ENCODE measurements around the gene GPRIN1.
A peak's percentile ranks its signal among the peaks of the same experiment; 100 is the strongest.

Gene GPRIN1

DNA sequence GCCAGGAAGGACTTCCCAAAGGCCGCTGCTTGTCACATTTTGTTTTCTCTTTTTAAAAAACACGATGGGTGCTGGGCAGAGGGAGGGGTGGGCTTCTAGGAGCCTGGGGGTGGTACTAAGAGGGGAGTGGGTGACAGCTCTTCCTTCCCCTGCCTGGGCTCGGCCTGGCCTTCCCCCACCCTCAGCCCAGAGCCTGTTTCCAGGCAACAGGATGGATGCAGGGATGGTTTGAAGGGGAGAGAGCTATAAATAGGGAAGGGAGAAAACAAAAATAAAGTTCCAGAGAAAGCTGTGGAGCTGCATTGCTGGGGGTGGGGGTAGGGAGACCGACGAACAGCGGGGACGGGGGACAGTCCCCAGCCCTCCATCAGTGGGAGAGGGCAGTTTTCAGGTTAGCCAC, 6.6 kb upstream of the GPRIN1 start:
- ChIA-PET POLR2A (no interaction called here), CTCF (no interaction called here)
- no peak for DNase-seq (ENCODE audit: extremely low spot score)
- no peak for TF ChIP-seq FOXM1 (IDR thresholded peaks at IDR 0.05; ENCODE audit: borderline replicate concordance)
- TF ChIP-seq FOXA1 (IDR thresholded peaks at IDR 0.05) = no peak
- TF ChIP-seq BHLHE40 (IDR thresholded peaks at IDR 0.05; ENCODE audit: borderline replicate concordance) = no peak
- no peak for TF ChIP-seq FOXK2 (IDR thresholded peaks at IDR 0.05)
- no peak for TF ChIP-seq ELF4 (IDR thresholded peaks at IDR 0.05)
- no peak for TF ChIP-seq SP1 (IDR thresholded peaks at IDR 0.05)

DNA sequence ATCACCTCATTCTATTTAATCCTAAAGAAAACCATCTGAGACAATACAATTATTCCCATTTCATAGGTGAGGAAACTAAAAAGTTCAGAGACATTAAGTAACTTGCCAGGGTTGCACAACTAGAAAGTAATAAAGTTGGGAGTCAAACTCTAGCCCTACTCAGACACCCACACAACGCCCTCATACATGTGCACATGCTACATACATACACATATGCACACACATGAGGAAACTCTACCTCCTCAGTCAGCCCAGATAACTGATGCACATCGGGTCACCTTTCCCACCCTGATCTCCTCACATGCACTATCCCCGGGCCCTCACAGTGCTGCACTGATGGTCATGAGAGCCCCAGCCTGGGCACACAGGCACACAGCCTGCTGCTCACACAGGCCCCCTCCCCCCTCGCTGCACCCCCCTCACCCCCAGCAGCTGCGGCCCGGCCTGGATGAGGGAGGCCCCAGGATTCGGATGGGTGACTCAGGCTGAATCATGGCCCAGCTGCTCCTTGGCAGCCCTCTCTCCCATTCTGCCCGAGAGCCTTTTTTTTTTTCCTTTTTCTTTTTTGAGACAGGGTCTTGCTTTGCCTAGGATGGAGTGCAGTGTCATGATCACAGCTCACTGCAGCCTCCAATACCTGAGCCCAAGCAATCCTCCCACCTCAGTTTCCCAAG, 5.0 kb upstream of the GPRIN1 start:
- CTCF ChIA-PET = no interaction called here
- TF ChIP-seq ELF4 (IDR thresholded peaks at IDR 0.05) (no peak), FOXM1 (IDR thresholded peaks at IDR 0.05; ENCODE audit: borderline replicate concordance) (no peak)
- POLR2A ChIA-PET = interaction anchor here (0.6 kb wide), 1 partner anchor 36 kb away, joined by 3 read pairs; no protein-coding TSS in a partner anchor
- no peak for DNase-seq (ENCODE audit: extremely low spot score)

DNA sequence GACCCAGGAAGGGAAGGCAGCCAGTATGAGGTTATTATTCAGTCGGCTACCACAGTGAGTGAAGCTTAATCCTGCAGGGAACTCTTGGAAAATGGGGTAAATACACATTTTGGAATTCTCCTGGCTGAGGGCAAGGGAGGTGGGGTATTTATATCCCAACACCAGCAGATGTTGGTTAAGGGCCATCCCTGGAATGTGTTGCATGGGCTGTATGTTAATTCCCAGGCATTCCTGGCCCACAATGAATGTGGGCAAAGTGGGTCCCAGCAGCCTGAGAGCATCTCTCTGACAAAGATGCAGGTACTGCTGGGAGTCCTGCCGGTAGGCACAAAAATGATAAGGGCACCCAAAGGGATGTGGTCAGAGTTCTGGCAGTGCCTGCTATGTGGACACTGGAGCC, 2.9 kb upstream of the GPRIN1 start:
- ChIA-PET POLR2A (no interaction called here), CTCF (interaction anchor here (0.8 kb wide), 1 partner anchor 47 kb away, joined by 3 read pairs; no protein-coding TSS in a partner anchor)
- no peak for TF ChIP-seq FOXA1 (IDR thresholded peaks at IDR 0.05)
- DNase-seq (ENCODE audit: extremely low spot score) = no peak

DNA sequence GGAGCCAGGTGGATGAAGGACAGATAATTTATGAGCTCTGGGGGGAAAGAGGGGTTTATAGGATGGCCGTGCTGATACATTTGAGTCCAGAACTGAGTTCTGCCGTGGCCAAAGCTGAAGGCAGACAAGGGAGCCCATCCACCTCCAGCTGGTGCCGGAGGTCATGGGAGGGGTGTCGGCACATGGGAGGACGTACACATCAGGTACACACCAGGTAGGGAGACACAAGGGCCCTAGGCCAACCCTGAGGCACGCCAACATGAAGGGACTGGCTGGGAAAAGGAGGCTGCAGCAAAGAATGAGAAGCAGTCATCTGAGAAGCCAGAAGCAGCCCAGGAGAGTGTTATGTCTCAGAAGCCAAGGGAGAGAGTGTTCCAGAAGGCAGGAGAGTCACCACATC, 2.1 kb upstream of the GPRIN1 start:
- no peak for DNase-seq (ENCODE audit: extremely low spot score)
- POLR2A ChIA-PET = no interaction called here
- TF ChIP-seq FOXK2 (IDR thresholded peaks at IDR 0.05) (no peak), SUZ12 (IDR thresholded peaks at IDR 0.05) (no peak), ARNT (IDR thresholded peaks at IDR 0.05) (no peak), FOXA1 (IDR thresholded peaks at IDR 0.05) (no peak), PKNOX1 (IDR thresholded peaks at IDR 0.05) (no peak), BHLHE40 (IDR thresholded peaks at IDR 0.05; ENCODE audit: borderline replicate concordance) (no peak), ZNF384 (IDR thresholded peaks at IDR 0.05) (no peak), FOXM1 (IDR thresholded peaks at IDR 0.05; ENCODE audit: borderline replicate concordance) (no peak), NFRKB (IDR thresholded peaks at IDR 0.05) (no peak), SP1 (IDR thresholded peaks at IDR 0.05) (no peak), L3MBTL2 (conservative IDR thresholded peaks at IDR 0.05) (no peak), LEF1 (IDR thresholded peaks at IDR 0.05; ENCODE audit: borderline replicate concordance) (no peak), CTBP1 (IDR thresholded peaks at IDR 0.05; ENCODE audit: borderline replicate concordance) (no peak), TARDBP (IDR thresholded peaks at IDR 0.05) (no peak), HDGF (IDR thresholded peaks at IDR 0.05; ENCODE audit: borderline replicate concordance) (no peak), ELF4 (IDR thresholded peaks at IDR 0.05) (no peak)
- CTCF ChIA-PET = interaction anchor here (0.5 to 0.8 kb wide), 2 partner anchors 47 to 403 kb away, joined by 3 read pairs; no protein-coding TSS in a partner anchor

DNA sequence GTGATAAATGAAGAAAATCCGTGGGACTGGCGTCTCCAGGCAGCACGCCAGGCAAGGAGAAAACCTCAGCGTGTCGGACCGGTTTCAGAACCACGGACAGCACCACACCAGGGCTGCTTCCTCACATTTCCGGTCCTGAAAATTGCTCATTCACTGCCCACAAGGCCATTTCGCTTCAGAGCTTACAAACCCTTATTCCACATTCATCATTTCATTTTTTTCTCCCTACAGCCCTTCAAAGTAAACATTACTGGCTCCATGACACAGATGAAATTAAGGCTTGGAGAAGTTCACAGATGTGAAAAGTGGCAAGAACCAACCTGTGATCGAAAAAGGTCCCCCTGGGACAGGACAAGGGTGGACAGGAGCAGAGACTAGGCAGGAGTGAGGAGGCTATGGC, 1.5 kb upstream of the GPRIN1 start:
- TF ChIP-seq BHLHE40 (IDR thresholded peaks at IDR 0.05; ENCODE audit: borderline replicate concordance) (no peak), CTBP1 (IDR thresholded peaks at IDR 0.05; ENCODE audit: borderline replicate concordance) (no peak), NFRKB (IDR thresholded peaks at IDR 0.05) (no peak), SUZ12 (IDR thresholded peaks at IDR 0.05) (no peak), PKNOX1 (IDR thresholded peaks at IDR 0.05) (no peak), L3MBTL2 (conservative IDR thresholded peaks at IDR 0.05) (no peak), FOXM1 (IDR thresholded peaks at IDR 0.05; ENCODE audit: borderline replicate concordance) (no peak), TARDBP (IDR thresholded peaks at IDR 0.05) (no peak), FOXK2 (IDR thresholded peaks at IDR 0.05) (no peak), FOXA1 (IDR thresholded peaks at IDR 0.05) (no peak), ZNF384 (IDR thresholded peaks at IDR 0.05) (no peak), HDGF (IDR thresholded peaks at IDR 0.05; ENCODE audit: borderline replicate concordance) (no peak), ELF4 (IDR thresholded peaks at IDR 0.05) (no peak), LEF1 (IDR thresholded peaks at IDR 0.05; ENCODE audit: borderline replicate concordance) (no peak), ARNT (IDR thresholded peaks at IDR 0.05) (no peak), SP1 (IDR thresholded peaks at IDR 0.05) (no peak)
- POLR2A ChIA-PET = no interaction called here
- peak; percentile 67 for DNase-seq (ENCODE audit: extremely low spot score)
- CTCF ChIA-PET = no interaction called here

GRCh38 chr5:176610435-176610773, 448 bp upstream of the GPRIN1 start:
- CTCF ChIA-PET = interaction anchor here (0.6 kb wide), 1 partner anchor 15 kb away, joined by 3 read pairs; no protein-coding TSS in a partner anchor
- POLR2A ChIA-PET = no interaction called here
- DNase-seq (ENCODE audit: extremely low spot score) = peak; percentile 51
- TF ChIP-seq SUZ12 (IDR thresholded peaks at IDR 0.05) = no peak
- TF ChIP-seq HDGF (IDR thresholded peaks at IDR 0.05; ENCODE audit: borderline replicate concordance) = no peak
- no peak for TF ChIP-seq NFRKB (IDR thresholded peaks at IDR 0.05)
- TF ChIP-seq BHLHE40 (IDR thresholded peaks at IDR 0.05; ENCODE audit: borderline replicate concordance) = no peak
- TF ChIP-seq FOXA1 (IDR thresholded peaks at IDR 0.05) = no peak
- TF ChIP-seq FOXK2 (IDR thresholded peaks at IDR 0.05) = no peak
- TF ChIP-seq ZNF384 (IDR thresholded peaks at IDR 0.05) = no peak
- no peak; the same call in none of the 2 replicates for TF ChIP-seq L3MBTL2 (conservative IDR thresholded peaks at IDR 0.05)
- TF ChIP-seq ELF4 (IDR thresholded peaks at IDR 0.05) = no peak
- no peak for TF ChIP-seq SP1 (IDR thresholded peaks at IDR 0.05)
- TF ChIP-seq PKNOX1 (IDR thresholded peaks at IDR 0.05) = no peak
- TF ChIP-seq ARNT (IDR thresholded peaks at IDR 0.05) = no peak
- no peak for TF ChIP-seq LEF1 (IDR thresholded peaks at IDR 0.05; ENCODE audit: borderline replicate concordance)
- no peak for TF ChIP-seq TARDBP (IDR thresholded peaks at IDR 0.05)
- TF ChIP-seq CTBP1 (IDR thresholded peaks at IDR 0.05; ENCODE audit: borderline replicate concordance) = no peak

All from HEK293T (cell line).